NT2/D1 (cell line): ENCODE results near the gene ZNF652.

ENCODE experiments used
- SUZ12 ChIP-seq: IDR thresholded peaks from 2 replicates; pipeline ENCODE4 v1.6.1; 2011; ENCODE audit not compliant: insufficient read length, insufficient read depth; ENCODE audit errors: extremely low read depth
- YY1 ChIP-seq: IDR thresholded peaks from 2 replicates; pipeline ENCODE4 v1.6.1; 2011; ENCODE audit not compliant: insufficient read length, insufficient read depth
- ZNF274 ChIP-seq: IDR thresholded peaks from 2 replicates; pipeline ENCODE4 v1.6.1; 2011; ENCODE audit warnings: mild to moderate bottlenecking, low read depth, low read length

DNA sequence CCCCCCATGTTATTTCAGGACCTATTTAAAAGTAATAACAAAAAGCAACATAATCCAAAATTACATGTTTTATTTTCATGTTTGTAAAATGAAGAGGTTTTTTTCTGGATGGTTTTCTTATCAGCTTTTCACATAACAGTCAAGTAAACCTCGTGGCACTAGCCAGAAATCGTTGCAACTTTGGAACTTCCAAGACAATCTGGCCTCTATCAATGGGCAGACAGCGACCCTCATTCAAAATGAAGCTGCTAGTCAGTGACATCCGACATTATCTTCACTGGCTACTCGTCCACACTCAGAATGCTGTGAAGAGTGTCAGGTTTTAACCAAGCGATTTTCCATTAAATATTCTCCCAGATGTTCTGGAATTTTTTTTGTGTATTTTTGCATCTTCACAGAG is 22.7 kb downstream of the ZNF652 start:
- TF ChIP-seq SUZ12 (no peak), ZNF274 (no peak), YY1 (no peak)
